A549 treated with AZD9567 at 1 μM for 4 hours (cell line): ENCODE measurements around the gene CLEC6A. TPM values are rescaled to one million over a fixed set of nuclear protein-coding genes. Genes with fewer than 3 reads are reported as not detected.

ENCODE experiments used
- total RNA-seq: library from RNA; stranded (reverse); fragments of 200-300 nt; extraction: Qiagen RNA extraction; gene quantifications from 5 replicates; pipeline ENCODE4 v1.2.3, GENCODE V29; 2022; ENCODE audit not compliant: insufficient read depth

Gene CLEC6A
- total RNA-seq, result not detected in 5 replicates

GRCh38 chr12:8455727-8456360 lies at the start of gene CLEC6A:
TSS of gene CLEC6A (plus strand) at chr12:8455962. CDS start at chr12:8456112, 150 bp downstream.

GRCh38 chr12:8513256-8513655 lies 57.5 kb downstream of the CLEC6A start, which contains the start of gene CLEC4D:
TSS of gene CLEC4D (plus strand) at chr12:8513503. CDS start at chr12:8513733, 230 bp downstream.

Other genes starting within 250 kb of the CLEC6A start
- 0.10 to 0.14 TPM (median 0.14 TPM) in 4 of 5 replicates, not detected in the other for gene FAM90A1, start 228.3 kb upstream of the CLEC6A start, total RNA-seq
- gene CLEC4D, start 57.5 kb downstream of the CLEC6A start, total RNA-seq, result not detected in 5 replicates
- 0.22 to 0.80 TPM (median 0.40 TPM) in 4 of 5 replicates, not detected in the other for gene CLEC4E, start 84.9 kb downstream of the CLEC6A start, total RNA-seq
- 0.07 to 0.16 TPM (median 0.14 TPM) in 4 of 5 replicates, not detected in the other for gene AICDA, start 156.9 kb downstream of the CLEC6A start, total RNA-seq
- 0.03 to 0.32 TPM (median 0.14 TPM) in 4 of 5 replicates, not detected in the other for gene MFAP5, start 206.9 kb downstream of the CLEC6A start, total RNA-seq
- 16.7 to 19.5 TPM (median 17.4 TPM) in 5 replicates for gene RIMKLB, start 242.0 kb downstream of the CLEC6A start, total RNA-seq